ENCODE data around the gene NUFIP1. TPM values are rescaled to one million over a fixed set of nuclear protein-coding genes. Genes with fewer than 3 reads are reported as not detected.
"Not testable (repeated sequence)": the region's sequence is repeated elsewhere in the genome, so short reads cannot be mapped to it uniquely, and the experiment has no call there.

Gene NUFIP1
- total and polyA plus RNA-seq, 2 experiments from 2014 or later: 4.7 to 5.7 TPM

DNA sequence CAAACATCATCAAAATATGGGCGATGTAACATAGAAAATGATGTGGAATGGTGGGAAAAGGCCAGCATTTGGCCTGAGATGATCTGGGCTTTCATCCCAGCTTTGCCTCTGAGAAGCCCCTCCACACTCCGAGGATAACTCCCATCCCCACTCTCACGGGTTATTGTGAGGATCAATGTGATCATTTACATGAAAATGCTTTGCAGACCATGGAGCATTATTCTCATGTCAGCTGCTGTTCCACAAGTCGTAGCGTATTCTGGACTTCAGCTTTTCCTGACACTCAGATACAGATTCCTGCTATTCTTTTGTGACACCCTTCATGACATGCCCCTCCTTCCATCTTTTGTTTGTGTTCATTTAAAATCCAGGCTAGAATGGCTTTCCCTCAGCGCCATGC, 86.5 kb downstream of the NUFIP1 start:
- Histone ChIP-seq H3K36me3 (no peaks in the 10 kb centered on the region), H3K27ac (no peak overlapping the region), H3K9me3 (ENCODE audit: low read depth) (no peaks in the 10 kb centered on the region), H3K4me1 (ENCODE audit: low read depth) (peaks cover 4% of the 10 kb centered on the region), H3K4me3 (no peak overlapping the region), H3K27me3 (no peaks in the 10 kb centered on the region)
- TF ChIP-seq, protein P1, sequence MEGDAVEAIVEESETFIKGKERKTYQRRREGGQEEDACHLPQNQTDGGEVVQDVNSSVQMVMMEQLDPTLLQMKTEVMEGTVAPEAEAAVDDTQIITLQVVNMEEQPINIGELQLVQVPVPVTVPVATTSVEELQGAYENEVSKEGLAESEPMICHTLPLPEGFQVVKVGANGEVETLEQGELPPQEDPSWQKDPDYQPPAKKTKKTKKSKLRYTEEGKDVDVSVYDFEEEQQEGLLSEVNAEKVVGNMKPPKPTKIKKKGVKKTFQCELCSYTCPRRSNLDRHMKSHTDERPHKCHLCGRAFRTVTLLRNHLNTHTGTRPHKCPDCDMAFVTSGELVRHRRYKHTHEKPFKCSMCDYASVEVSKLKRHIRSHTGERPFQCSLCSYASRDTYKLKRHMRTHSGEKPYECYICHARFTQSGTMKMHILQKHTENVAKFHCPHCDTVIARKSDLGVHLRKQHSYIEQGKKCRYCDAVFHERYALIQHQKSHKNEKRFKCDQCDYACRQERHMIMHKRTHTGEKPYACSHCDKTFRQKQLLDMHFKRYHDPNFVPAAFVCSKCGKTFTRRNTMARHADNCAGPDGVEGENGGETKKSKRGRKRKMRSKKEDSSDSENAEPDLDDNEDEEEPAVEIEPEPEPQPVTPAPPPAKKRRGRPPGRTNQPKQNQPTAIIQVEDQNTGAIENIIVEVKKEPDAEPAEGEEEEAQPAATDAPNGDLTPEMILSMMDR (IDR thresholded peaks at IDR 0.05; ENCODE audit: low read depth, low read length): no peak
- DNase-seq (ENCODE audit: low read depth in 1 of 2, low spot score in 1 of 2): no peak

DNA sequence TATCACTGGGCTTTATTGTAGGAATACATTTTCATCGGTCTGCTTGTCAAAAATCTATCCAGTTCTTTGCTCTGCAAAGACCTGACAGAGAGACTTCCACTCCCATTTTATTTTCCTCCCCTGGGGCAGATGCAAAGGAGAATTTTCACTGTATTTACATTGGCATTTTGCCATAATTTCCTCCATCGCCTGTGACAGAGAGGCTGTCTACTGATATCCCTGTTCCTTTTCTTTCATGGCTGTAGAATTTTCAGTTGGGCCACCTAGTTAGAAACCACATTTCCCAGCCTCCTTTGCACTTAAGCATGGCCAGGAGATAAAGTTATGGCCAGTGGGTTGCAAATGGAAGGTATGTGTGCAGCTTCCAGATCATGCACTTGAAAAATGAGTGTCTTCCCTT, 89.3 kb downstream of the NUFIP1 start:
- Histone ChIP-seq H3K9me3 (ENCODE audit: low read depth) (no peaks in the 10 kb centered on the region), H3K36me3 (no peaks in the 10 kb centered on the region), H3K4me3 (no peak overlapping the region), H3K4me1 (ENCODE audit: low read depth) (no peaks in the 10 kb centered on the region), H3K27me3 (no peaks in the 10 kb centered on the region), H3K27ac (no peak overlapping the region)
- TF ChIP-seq, protein P1 (IDR thresholded peaks at IDR 0.05; ENCODE audit: low read depth, low read length): no peak
- DNase-seq (ENCODE audit: low read depth in 1 of 2, low spot score in 1 of 2): peak in 1 of 2 donors; percentile 28

DNA sequence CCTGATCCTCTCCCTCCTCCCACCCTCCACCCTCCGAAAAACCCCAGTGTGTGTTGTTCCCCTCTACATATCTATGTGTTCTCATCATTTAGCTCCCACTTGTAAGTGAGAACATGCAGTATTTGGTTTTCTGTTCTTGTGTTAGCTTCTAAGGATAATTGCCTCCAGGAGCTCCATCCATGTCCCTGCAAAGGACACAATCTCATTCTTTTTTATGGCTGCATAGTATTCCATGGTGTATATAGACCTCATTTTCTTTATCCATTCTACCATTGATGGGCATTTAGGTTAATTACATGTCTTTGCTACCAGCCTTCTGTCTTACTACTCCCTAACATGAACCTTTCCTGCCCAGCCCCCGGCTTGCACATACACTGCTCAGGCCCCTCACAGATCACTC, 91.0 kb downstream of the NUFIP1 start:
- H3K27me3 ChIP-seq; H3K27ac ChIP-seq; H3K4me3 ChIP-seq; H3K36me3 ChIP-seq; H3K4me1 ChIP-seq (ENCODE audit: low read depth); DNase-seq (ENCODE audit: low read depth in 1 of 2, low spot score in 1 of 2); H3K9me3 ChIP-seq (ENCODE audit: low read depth): not testable (repeated sequence)

DNA sequence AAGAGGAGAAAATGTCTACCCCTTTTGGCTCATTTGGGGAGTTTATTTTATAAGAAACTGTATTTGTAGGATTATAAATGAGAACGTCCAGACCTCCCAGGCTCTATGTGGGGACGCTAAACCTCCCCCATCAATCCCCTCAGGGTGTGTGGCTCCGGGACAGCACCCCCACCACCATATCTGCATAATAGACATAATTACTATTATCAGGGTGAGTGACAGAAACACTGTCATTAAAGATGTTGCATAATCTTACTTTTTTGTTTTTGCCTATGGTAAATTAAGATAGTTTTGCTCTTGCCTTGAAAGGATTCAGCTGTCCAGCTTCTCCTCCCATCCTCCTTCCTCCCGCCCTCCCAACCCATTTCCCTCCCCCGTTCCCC, 93.3 kb downstream of the NUFIP1 start:
- Histone ChIP-seq H3K4me1 (ENCODE audit: low read depth) (peaks cover 6% of the 10 kb centered on the region), H3K9me3 (ENCODE audit: low read depth) (no peaks in the 10 kb centered on the region), H3K27me3 (no peaks in the 10 kb centered on the region), H3K27ac (no peak overlapping the region), H3K4me3 (no peak overlapping the region), H3K36me3 (no peaks in the 10 kb centered on the region)
- no peak for DNase-seq (ENCODE audit: low read depth in 1 of 2, low spot score in 1 of 2)
- TF ChIP-seq, protein P1 (IDR thresholded peaks at IDR 0.05; ENCODE audit: low read depth, low read length): no peak

DNA sequence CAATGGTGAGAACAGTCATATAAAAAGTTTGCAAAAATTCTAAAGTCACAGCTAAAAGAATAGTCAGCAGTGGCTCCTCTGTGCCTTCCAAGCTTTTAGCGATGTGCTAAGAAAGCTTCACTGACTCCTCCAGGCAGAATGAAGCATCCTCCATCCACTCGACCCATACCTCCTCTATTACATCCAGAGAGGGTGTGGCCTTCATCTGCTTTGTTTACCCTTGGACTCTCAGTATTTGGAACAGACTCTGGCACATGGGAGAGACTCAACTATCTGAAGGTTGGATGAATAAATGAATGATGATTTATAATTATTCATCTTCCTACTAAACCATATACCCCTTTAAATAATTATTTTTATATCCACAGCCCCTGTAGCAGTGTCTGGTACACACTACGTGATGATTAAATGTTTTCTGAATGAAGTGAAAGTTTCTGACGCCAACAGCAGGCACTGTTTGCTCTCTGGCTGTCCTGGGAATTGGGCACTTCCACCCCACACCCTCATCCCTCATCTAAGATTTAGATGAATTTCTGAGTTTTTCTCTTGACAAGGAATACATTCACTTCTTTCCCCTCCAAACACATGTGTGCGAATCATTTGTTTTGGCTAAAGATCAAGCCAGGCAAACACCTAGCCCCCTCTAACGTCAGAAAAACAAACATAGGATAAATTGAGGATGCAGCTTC, 93.9 kb downstream of the NUFIP1 start:
- H3K9me3 ChIP-seq (ENCODE audit: low read depth): no peaks in the 10 kb centered on the region
- no peak overlapping the region for H3K27ac ChIP-seq
- no peaks in the 10 kb centered on the region for H3K36me3 ChIP-seq
- DNase-seq (ENCODE audit: low read depth in 1 of 2, low spot score in 1 of 2): no peak
- H3K4me1 ChIP-seq (ENCODE audit: low read depth): peaks cover 6% of the 10 kb centered on the region
- TF ChIP-seq, protein P1 (IDR thresholded peaks at IDR 0.05; ENCODE audit: low read depth, low read length): no peak
- H3K27me3 ChIP-seq: no peaks in the 10 kb centered on the region
- no peak overlapping the region for H3K4me3 ChIP-seq

DNA sequence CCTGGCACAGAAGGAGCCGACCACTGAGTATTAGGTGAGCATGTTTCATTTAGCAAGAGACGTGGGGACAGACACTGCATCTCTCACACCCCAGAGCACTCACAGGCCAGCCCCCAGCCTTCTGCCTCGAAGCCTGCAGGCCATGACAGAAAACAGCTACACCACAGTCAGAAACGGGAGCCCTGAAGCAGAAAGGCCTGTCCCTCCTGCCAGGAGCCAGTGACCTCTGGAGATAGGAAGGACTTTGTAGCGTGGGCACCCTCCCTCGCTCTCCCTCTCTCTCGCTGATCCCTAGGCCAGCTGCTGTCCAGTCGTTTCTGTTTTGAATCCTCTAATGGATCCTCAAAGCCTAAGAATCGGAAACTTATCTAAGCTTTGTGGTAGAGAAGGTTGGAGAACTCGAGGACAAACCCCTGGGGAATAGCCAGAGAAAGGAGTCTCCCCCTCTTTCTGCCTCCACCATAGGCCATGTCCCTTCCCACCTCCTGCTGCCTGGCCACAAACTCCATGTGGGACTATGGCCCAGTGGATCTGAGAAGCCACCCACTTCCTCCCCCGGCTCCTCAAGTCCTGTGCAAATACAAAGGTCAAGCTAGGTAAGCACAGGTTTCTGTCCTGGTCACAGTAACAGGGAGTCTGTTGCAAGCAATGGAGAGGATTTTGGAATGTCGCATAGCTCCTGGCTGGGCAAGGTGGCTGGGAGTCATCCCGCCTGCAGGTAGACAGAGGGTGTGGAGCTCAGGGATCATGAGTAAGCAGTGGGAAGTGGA, 95.1 kb downstream of the NUFIP1 start:
- Histone ChIP-seq H3K4me3 (no peak overlapping the region), H3K27me3 (no peaks in the 10 kb centered on the region), H3K27ac (peak overlapping the region; percentile 57), H3K4me1 (ENCODE audit: low read depth) (peaks cover 6% of the 10 kb centered on the region), H3K36me3 (no peaks in the 10 kb centered on the region), H3K9me3 (ENCODE audit: low read depth) (no peaks in the 10 kb centered on the region)
- TF ChIP-seq, protein P1 (IDR thresholded peaks at IDR 0.05; ENCODE audit: low read depth, low read length): no peak
- peak in 1 of 2 donors; percentile 30 for DNase-seq (ENCODE audit: low read depth in 1 of 2, low spot score in 1 of 2)
